ENCODE results near the gene HADH.

Gene HADH

GRCh38 chr4:108070775-108071174, 81.1 kb downstream of the HADH start:
- DNase-seq (ENCODE audit: low read depth), result no peak
- H3K4me3 ChIP-seq (ENCODE audit: low read depth, low read length), result no peak overlapping the region
- TF ChIP-seq CTCF (IDR thresholded peaks at IDR 0.05; ENCODE audit: control insufficient read depth, extremely low read depth, insufficient read depth), result no peak

GRCh38 chr4:108072300-108072699, 82.6 kb downstream of the HADH start:
- 0 out of 2 replicates have a peak overlapping the region, but pooled peaks have one; percentile 14 for H3K4me3 ChIP-seq (ENCODE audit: low read depth, low read length)
- peak; percentile 46 for DNase-seq (ENCODE audit: low read depth)
- no peak for TF ChIP-seq CTCF (IDR thresholded peaks at IDR 0.05; ENCODE audit: control insufficient read depth, extremely low read depth, insufficient read depth)

- no peak for DNase-seq (ENCODE audit: low read depth)
- TF ChIP-seq CTCF (IDR thresholded peaks at IDR 0.05; ENCODE audit: control insufficient read depth, extremely low read depth, insufficient read depth), result no peak
- H3K4me3 ChIP-seq (ENCODE audit: low read depth, low read length), result no peak overlapping the region
Measured at GRCh38 chr4:108078024-108078733, 88.5 kb downstream of the HADH start.

GRCh38 chr4:108080747-108081146, 91.1 kb downstream of the HADH start:
- no peak for TF ChIP-seq CTCF (IDR thresholded peaks at IDR 0.05; ENCODE audit: control insufficient read depth, extremely low read depth, insufficient read depth)
- no peak for DNase-seq (ENCODE audit: low read depth)
- H3K4me3 ChIP-seq (ENCODE audit: low read depth, low read length), result no peak overlapping the region

- TF ChIP-seq CTCF (IDR thresholded peaks at IDR 0.05; ENCODE audit: control insufficient read depth, extremely low read depth, insufficient read depth), result no peak
- DNase-seq (ENCODE audit: low read depth), result no peak
- H3K4me3 ChIP-seq (ENCODE audit: low read depth, low read length), result no peak overlapping the region
Measured at GRCh38 chr4:108081256-108081655, 91.6 kb downstream of the HADH start.

Measured in LNCaP clone FGC (cell line).